ENCODE measurements around the gene CTBP2. TPM values are rescaled to one million over a fixed set of nuclear protein-coding genes. Genes with fewer than 3 reads are reported as not detected.

CTBP2 gene
- total RNA-seq, 1 donor from 2014 or later, result 0.16 TPM

DNA sequence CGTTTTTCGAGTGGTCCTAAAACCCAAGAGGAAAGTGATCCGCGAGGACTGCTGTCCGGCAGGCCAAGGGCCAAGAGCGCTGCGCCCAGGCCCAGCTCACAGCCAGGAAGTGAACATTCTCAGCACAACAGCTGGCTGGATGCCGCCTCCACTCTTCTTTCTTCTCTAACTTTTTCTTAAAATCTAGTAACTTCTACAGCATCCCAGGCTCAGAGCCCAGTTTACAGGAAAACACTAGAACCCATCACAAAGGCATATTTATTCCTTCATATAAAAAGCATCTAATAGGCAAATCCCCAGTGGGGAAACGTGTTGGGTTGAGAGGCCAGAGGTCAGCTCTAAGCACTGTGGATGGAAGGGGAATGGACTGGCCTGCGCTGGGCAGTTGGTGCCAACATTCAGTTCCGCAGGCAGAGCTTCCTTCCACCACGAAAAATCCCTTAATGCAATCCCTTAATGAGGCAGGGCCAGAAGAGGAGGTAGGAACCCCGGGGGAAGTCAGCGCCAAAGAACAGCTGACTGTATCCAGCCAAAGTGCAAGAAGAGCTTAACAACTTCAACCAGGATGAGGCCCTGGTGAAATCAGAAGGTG lies 143.7 kb downstream of the CTBP2 start:
- H3K36me3 Mint-ChIP-seq (ENCODE audit: low read depth), result no peaks in the 10 kb centered on the region
- DNase-seq, result no peak
- intact Hi-C loops (cut with micrococcal nuclease), result no loop called here
- no peaks in the 10 kb centered on the region for H3K9me3 Mint-ChIP-seq
- H3K27ac Mint-ChIP-seq, result no peak overlapping the region
- peaks cover 20% of the 10 kb centered on the region for H3K27me3 Mint-ChIP-seq
- no peak overlapping the region for H3K4me3 Mint-ChIP-seq
- H3K4me1 Mint-ChIP-seq, result peaks cover 4% of the 10 kb centered on the region

DNA sequence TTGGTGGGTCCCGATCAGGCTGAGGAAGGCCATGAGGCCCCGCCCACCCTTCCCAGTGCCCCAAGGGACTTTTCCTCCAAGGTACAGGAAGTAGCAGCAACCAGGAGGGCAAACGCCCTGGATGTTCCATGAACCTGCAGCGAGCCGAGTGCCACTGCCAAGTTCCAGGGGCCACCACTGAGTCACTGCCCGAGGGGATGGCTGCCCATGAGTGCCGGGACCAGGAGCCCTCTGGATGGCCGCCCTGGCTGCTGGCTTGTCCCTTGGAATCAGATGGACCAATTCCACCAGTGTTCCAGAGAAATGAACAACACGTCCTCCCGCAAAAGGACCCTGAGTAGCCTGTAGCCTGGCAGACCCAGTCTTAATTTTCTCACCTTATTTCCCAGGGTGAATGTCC lies 144.2 kb downstream of the CTBP2 start:
- peaks cover 20% of the 10 kb centered on the region for H3K27me3 Mint-ChIP-seq
- no peak overlapping the region for H3K27ac Mint-ChIP-seq
- H3K4me1 Mint-ChIP-seq, result peaks cover 4% of the 10 kb centered on the region
- H3K9me3 Mint-ChIP-seq, result no peaks in the 10 kb centered on the region
- intact Hi-C loops (cut with micrococcal nuclease), result no loop called here
- H3K4me3 Mint-ChIP-seq, result no peak overlapping the region
- no peak for DNase-seq
- no peaks in the 10 kb centered on the region for H3K36me3 Mint-ChIP-seq (ENCODE audit: low read depth)

DNA sequence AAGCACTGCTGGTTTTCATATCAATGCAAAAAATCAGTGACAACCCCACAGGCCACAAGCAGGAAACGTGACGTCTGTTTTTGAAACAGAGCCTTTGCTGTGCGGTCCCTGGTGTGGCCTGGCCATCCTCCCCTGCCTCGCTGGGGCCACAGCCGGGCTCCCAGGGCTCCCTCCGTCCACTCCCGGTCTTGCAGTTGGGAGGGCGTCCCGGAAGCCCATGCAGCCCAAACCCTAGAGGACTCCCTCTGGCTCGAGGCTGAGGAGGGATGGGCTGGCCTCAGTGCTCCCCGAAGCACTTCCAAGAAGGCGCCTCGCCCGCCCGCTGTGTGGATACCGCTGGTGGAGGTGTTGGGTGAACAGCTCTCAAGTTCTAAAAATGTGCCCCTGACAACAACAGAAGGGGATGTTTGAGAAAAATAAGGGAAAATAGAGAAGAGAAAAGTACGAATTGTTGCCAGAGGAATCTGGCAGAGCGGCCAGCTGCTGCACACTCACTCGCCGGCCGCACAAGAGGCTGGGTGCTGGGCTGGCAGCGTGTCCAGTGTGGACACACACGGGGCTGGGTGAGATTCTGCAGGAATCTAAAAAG lies 144.9 kb downstream of the CTBP2 start:
- intact Hi-C loops (cut with micrococcal nuclease), result no loop called here
- H3K27me3 Mint-ChIP-seq, result peaks cover 23% of the 10 kb centered on the region
- H3K9me3 Mint-ChIP-seq, result no peaks in the 10 kb centered on the region
- H3K4me3 Mint-ChIP-seq, result no peak overlapping the region
- H3K4me1 Mint-ChIP-seq, result peaks cover 4% of the 10 kb centered on the region
- DNase-seq, result peak; percentile 66
- H3K36me3 Mint-ChIP-seq (ENCODE audit: low read depth), result no peaks in the 10 kb centered on the region
- no peak overlapping the region for H3K27ac Mint-ChIP-seq

DNA sequence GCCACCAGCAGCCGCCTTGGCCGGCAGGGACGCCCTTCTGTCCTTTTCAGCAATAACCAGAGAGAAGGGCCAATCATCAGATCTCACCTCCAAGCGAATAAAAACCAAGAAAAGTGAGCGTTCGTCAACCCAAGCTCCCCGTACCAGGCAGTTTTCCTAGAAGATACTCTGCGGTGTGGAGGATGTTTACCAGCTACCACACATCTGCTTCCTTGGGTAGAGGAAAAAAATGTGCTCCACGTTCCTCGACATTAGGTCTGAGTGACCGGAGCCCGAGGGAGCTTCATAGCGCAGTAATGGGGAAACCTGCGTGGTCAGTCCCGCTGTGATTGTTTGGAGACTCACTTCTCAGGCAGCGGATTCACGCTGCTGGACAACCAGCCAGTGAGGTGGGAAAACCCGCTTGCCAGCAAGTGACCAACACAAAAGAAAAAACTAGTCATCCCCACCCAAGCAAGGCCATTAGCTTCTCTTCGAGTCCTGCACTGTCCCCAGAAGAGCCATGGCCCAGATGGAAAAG lies 145.5 kb downstream of the CTBP2 start:
- Mint-ChIP-seq H3K4me1 (peaks cover 4% of the 10 kb centered on the region), H3K27me3 (peaks cover 25% of the 10 kb centered on the region), H3K9me3 (no peaks in the 10 kb centered on the region), H3K36me3 (ENCODE audit: low read depth) (no peaks in the 10 kb centered on the region), H3K4me3 (no peak overlapping the region), H3K27ac (no peak overlapping the region)
- intact Hi-C loops (cut with micrococcal nuclease), result no loop called here
- DNase-seq, result no peak

DNA sequence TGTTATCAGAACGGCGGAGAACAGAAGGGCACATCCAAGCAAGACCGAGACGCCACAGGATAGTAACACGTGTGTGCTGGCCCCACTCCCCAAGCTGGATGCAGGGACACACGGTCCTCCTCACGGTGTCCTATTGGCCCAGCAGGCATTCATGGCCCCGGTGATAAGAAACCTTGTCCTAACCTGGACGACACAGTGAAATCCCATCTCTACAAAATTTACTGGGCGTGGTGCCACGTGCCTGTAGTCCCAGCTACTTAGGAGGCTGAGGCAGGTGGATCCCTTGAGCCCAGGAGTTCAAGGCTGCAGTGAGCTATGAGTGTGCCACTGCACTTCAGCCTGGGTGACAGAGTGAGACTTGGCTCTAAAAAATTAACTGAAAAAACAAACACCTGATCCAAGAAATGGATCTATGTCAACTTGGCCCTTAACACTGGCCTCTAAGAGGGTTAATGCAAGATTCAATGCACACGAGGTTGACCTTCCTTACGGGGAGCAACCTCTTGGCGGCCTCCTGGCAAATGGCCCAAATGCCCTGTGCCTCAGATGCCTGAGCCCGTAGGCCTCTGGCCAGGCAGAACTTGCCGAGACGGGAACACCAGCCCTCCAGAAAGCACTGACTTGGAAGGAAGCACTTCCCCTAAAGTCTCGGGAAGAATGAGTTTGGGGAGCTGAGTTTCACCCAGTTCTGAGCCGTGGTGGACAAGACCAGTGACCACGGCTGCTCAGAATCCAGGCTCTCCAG lies 146.1 kb downstream of the CTBP2 start:
- intact Hi-C loops (cut with micrococcal nuclease), result no loop called here
- peaks cover 4% of the 10 kb centered on the region for H3K4me1 Mint-ChIP-seq

DNA sequence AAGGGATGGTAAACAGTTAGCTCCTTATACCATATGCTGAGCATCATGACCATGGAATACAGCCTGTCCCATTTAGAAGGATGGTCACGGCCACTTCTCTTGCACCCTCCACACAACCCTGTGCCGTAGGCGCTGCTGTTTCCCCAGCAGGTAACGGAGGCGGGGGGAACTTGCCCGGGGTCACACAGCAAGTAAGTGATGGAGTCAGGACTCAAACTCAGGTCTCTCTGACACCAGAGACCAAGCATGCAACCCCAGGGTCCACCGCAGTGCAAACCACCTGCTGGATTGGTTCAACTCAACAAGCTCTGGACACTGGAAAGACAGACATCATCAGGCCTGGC lies 146.9 kb downstream of the CTBP2 start:
- DNase-seq, result no peak
- Mint-ChIP-seq H3K27me3 (peaks cover 23% of the 10 kb centered on the region), H3K36me3 (ENCODE audit: low read depth) (no peaks in the 10 kb centered on the region), H3K9me3 (no peaks in the 10 kb centered on the region), H3K27ac (no peak overlapping the region), H3K4me3 (no peak overlapping the region), H3K4me1 (peaks cover 4% of the 10 kb centered on the region)
- intact Hi-C loops (cut with micrococcal nuclease), result no loop called here

More for the DNA sequence above, 146.1 kb downstream of the CTBP2 start:
- no peaks in the 10 kb centered on the region for H3K36me3 Mint-ChIP-seq (ENCODE audit: low read depth)
- H3K9me3 Mint-ChIP-seq, result no peaks in the 10 kb centered on the region
- no peak overlapping the region for H3K27ac Mint-ChIP-seq
- no peak for DNase-seq
- H3K27me3 Mint-ChIP-seq, result peaks cover 25% of the 10 kb centered on the region
- no peak overlapping the region for H3K4me3 Mint-ChIP-seq

DNA sequence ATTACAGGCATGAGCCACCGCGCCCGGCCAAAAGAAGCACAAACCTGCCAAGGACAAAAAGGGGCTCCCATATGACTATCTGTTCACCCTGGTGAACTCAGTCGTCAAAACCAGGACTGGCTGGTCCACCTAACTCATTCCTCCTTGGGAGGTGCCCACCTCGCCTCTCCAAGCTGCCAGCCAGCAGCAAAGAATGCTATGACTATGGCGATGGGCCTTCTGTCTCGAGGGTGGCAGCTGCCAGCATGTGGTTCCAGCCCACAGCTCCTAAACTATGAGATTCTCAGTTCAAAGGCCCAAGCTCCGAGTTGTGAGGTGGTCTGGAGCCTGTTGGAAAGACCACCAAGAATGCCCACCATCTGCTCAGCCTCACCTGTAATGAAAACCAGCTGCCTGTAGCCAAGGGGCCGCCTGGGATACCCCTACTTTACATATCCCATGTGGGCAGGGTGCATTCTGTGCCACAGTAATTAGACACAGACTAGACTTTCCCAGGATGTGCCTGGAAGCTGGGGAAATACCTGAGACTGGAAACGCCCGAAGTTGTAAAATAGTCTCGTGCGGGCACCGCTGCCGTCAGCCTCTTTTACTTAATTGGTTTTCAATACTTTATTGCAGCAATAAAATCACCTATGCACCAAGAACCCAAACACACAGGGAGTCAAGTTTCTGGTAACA lies 147.4 kb downstream of the CTBP2 start:
- Mint-ChIP-seq H3K9me3 (no peaks in the 10 kb centered on the region), H3K27ac (no peak overlapping the region), H3K4me1 (peaks cover 4% of the 10 kb centered on the region)

DNA sequence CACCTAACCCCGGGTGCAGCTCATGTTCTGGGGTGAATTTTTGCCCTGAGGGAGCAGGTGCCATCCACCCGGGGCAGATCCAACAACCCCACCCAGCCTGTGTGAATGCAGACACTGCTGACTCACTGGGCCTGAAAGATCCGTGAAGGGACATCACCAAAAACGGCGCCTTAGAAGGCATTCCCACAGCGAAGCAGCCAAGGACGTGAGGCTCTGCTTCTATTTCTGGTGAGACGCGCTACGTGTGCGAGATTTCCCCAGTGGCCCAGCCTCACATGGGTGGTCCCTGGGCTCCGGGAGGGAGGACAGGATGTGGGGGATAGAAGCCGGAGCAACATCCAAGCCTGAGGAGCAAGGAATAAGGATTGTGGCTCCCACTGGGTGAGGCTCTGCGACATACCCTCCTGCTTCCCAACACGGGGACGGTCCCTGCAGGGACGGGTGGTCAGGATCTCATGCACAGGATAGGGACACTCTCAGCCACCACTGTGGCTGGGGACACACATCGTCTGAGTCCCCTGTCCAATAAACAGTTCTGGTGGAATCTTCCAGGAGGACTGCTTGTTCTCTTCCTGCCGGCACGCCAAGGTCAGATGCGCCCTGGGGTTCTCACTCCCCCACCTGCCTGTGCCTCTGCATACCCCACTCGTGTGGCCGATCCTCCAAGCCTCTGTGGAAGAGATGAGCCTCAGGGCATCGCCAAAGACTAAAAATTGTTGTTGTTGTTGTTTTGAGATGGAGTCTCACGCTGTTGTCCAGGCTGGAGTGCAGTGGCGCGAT lies 148.2 kb downstream of the CTBP2 start:
- no peak for DNase-seq
- intact Hi-C loops (cut with micrococcal nuclease), result no loop called here
- peaks cover 20% of the 10 kb centered on the region for H3K27me3 Mint-ChIP-seq
- H3K27ac Mint-ChIP-seq, result no peak overlapping the region
- H3K36me3 Mint-ChIP-seq (ENCODE audit: low read depth), result no peaks in the 10 kb centered on the region
- H3K9me3 Mint-ChIP-seq, result no peaks in the 10 kb centered on the region
- peaks cover 4% of the 10 kb centered on the region for H3K4me1 Mint-ChIP-seq
- H3K4me3 Mint-ChIP-seq, result no peak overlapping the region

More for the DNA sequence above, 147.4 kb downstream of the CTBP2 start:
- H3K36me3 Mint-ChIP-seq (ENCODE audit: low read depth), result no peaks in the 10 kb centered on the region
- H3K4me3 Mint-ChIP-seq, result no peak overlapping the region
- peaks cover 22% of the 10 kb centered on the region for H3K27me3 Mint-ChIP-seq
- no peak for DNase-seq
- intact Hi-C loops (cut with micrococcal nuclease), result no loop called here

DNA sequence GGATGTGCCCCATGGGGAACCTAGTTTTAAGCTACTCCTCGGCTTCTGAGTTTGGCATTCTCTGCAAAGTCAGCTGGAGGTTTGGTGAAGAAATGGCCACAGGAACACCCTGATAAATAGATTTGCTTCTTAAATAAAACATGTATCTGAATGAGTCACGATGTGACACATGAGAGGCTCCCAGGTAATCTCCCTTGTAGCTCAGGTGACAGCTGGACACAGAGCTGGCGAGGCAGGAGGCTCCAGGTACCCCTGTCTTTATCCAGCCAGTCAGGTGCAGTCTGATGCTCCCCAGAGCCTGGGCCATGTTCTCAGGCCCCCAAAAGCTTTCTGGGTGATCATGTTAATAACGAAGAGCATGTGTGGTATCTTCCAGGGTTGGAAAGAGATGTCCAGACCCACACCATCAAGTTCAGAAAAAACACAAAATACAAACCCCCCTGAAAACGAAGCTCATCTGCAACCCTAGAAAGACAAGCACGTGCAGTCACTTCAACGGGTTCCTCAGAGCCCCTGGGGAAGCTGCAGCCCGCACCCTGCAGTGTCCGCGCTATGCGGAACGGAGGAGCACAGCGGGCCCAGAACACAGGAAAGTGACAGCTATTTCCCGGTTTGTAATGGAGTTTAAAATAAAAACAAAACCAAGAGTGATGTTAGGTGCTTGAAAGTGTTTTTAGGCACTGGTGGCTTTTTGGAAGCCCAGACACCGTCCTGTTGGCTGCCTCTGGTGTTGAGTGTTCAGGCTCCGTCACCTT lies 149.0 kb downstream of the CTBP2 start:
- Mint-ChIP-seq H3K4me3 (no peak overlapping the region), H3K27ac (no peak overlapping the region), H3K27me3 (peaks cover 15% of the 10 kb centered on the region), H3K4me1 (peaks cover 4% of the 10 kb centered on the region), H3K9me3 (no peaks in the 10 kb centered on the region), H3K36me3 (ENCODE audit: low read depth) (no peaks in the 10 kb centered on the region)
- DNase-seq, result no peak
- intact Hi-C loops (cut with micrococcal nuclease), result no loop called here

DNA sequence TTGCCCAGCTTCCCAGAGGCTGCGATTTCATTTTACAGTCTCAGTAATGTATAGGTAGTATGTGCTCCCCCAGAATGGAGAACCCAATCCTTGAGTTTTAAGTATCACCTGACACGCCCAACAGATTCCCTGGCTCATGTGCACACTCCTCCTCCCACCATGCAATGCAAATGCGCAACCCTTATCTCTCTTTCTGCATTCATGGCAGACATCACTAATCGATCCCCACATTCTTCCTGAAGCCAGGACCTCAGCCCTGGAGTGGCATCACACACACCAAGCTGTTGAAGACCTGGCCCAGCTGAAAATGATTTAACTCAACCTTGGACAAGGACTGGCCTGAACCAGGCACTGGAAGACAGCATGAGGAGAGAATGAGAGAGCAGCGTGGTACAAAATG lies 150.0 kb downstream of the CTBP2 start:
- no peak overlapping the region for H3K27ac Mint-ChIP-seq
- intact Hi-C loops (cut with micrococcal nuclease), result no loop called here
- H3K4me3 Mint-ChIP-seq, result no peak overlapping the region
- no peak for DNase-seq
- H3K9me3 Mint-ChIP-seq, result no peaks in the 10 kb centered on the region
- H3K27me3 Mint-ChIP-seq, result peaks cover 15% of the 10 kb centered on the region
- H3K4me1 Mint-ChIP-seq, result peaks cover 2% of the 10 kb centered on the region
- H3K36me3 Mint-ChIP-seq (ENCODE audit: low read depth), result no peaks in the 10 kb centered on the region

DNA sequence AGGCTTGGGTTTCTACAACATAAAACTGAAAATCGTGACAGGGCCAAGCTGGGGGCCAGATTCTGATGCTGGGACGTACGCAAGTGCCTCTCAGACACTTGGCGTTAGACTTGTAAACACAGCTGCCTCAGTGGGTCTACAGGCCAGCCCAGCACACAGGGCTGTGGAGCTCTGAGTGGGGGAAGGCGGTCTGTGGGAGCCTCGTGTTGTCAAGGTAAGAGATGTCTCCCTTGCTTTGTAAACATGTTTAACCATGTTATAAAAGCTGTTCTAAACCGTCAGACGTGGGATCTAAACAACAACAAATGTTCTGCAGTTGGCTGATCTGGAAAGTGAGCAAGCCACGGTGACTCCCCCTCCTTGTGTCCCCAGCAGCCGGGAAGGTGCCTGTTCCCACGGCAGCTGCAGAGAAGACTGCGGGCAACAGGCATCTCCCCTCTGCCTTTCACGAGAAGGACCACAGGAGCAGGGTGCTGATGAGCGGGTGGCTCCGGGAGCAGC lies 150.7 kb downstream of the CTBP2 start:
- Mint-ChIP-seq H3K36me3 (ENCODE audit: low read depth) (no peaks in the 10 kb centered on the region), H3K27ac (no peak overlapping the region), H3K4me1 (peaks cover 1% of the 10 kb centered on the region), H3K9me3 (no peaks in the 10 kb centered on the region), H3K27me3 (peaks cover 15% of the 10 kb centered on the region), H3K4me3 (no peak overlapping the region)
- intact Hi-C loops (cut with micrococcal nuclease), result no loop called here
- no peak for DNase-seq

DNA sequence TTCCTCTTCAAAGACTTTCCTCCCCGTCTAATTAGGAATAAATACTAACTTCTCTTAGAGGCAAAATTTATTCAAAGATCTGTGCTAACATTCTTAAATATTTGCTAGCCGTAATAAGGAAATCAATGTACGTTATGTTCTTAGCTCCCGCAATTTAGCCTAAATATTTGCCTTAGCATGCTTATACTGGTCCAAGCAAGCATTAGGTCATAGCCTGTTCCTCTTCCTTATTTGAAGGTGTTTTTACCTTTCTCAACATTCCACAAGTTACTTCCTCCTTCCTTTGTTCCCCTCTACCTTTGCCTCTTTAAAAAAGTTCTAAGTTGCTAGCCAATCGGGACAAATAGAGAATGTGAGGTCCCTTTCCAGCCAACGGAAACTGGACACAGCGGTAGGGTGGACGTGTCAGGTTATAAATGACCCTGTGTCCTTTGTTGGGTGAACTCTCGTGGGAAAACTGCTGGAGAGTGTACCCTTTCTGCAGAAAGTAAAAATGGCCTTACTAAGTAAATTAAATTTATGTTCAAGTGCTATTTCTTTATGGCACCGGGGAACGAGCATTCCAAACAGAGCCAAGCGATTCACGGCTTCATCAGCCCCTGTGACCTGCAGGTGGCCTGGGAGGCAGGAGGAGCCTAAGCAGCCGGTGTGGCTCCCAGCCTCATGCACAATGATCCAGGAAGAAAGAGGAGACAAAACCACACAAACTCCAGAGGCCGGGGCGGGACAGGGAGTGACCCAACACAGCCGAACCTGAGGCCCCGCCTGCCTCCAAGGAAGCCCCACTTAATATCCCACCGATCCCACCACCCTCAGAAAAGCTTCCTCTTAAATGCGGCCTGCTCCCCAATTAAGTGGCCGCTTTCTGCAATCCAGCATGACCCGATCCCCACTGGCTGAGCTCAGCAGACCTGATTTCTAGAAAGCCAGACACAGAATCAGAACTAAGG lies 151.4 kb downstream of the CTBP2 start:
- H3K36me3 Mint-ChIP-seq (ENCODE audit: low read depth), result no peaks in the 10 kb centered on the region
- H3K4me3 Mint-ChIP-seq, result no peak overlapping the region
- no peak for DNase-seq
- no peaks in the 10 kb centered on the region for H3K9me3 Mint-ChIP-seq
- no peaks in the 10 kb centered on the region for H3K4me1 Mint-ChIP-seq
- peaks cover 10% of the 10 kb centered on the region for H3K27me3 Mint-ChIP-seq
- intact Hi-C loops (cut with micrococcal nuclease), result no loop called here
- H3K27ac Mint-ChIP-seq, result no peak overlapping the region

All from activated CD4-positive, alpha-beta T cell treated with anti-CD3 and anti-CD28 coated beads, Interleukin-2, amount 10 ng/mL, durations not matched to agents 24 days and 14 days (primary cell).